A172 (cell line): Measurements from ENCODE around the gene RHBG. TPM values are rescaled to one million over a fixed set of nuclear protein-coding genes. Genes with fewer than 3 reads are reported as not detected.

Source experiments
- DNase-seq: peaks from one replicate; pipeline ENCODE4 v3.0.0-alpha.2; 2015; ENCODE audit warnings: low spot score
- total RNA-seq: library from RNA; depleted of rRNA; stranded (reverse); fragments of >200 nt; shearing (Covaris generic); gene quantifications from 2 replicates; pipeline ENCODE4 v1.2.3, GENCODE V29; 2014; rRNA removed

Gene RHBG
- total RNA-seq, 1 experiment from 2014 or later: not detected

DNA sequence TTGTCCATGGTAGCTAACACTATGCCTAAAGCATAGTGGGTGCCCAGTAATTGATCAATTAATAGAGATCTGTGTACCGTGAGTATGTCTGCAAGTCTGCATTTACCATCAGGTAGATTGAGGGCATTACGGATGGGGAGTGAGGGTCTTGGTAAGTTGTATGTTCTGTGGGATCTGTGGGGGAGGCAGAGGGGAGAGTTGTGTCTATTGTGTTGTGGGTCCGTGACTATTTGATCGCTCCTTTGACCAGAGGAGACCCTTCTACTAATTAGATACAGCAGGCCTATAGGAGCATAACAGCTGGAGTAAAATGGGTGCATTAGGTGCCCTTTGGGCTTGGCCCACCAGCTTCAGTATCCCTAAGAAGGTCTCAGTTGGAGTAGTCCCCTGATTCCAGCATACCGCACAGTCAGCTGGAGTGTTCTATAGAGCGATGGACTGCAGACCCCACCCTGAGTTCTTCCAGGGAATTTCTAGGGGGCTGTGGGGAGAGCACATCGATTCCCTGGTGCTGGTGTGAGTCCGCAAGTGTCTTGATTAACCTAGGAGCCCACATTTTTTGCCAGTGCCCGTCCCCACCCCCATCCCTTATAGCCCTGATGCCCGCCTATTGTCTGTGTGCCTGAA lies 55.9 kb downstream of the RHBG start:
- no peak for DNase-seq

DNA sequence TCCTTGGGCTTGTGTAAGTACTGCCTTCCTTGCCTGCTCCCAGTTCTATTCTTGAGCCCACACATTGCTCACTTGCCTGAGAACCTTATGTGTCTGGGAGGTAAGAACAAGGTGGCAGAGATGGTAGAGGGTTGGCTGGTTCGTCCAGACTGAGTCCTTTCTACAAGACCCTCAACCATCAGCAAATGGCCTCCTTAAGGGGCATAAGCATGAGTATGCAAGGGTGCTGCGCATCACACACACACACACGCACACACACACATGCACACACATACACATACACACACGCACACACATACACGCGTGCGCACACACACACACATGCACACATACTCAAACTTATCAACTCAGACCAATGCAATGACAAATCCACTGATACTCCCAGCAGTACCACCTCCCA lies 56.9 kb downstream of the RHBG start:
- no peak for DNase-seq

DNA sequence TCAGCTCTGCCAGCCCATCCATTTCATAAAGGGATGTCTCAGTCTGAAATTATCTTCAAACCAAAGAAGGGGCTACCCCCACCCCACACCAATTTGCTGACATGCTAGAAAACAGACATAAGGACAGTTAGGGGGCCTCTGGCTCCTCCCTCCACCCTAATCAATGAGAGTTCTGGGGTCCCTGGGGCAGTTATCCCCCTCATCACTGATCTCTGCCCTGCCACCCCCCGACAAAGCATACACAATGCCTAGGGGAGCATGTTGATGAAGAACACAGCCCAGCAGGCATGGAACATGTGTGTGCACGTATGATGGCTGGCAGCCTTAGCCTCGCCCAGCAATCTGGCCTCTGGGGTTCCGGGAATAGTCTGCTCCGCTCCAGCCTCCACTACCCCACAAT lies 58.9 kb downstream of the RHBG start:
- DNase-seq: no peak

DNA sequence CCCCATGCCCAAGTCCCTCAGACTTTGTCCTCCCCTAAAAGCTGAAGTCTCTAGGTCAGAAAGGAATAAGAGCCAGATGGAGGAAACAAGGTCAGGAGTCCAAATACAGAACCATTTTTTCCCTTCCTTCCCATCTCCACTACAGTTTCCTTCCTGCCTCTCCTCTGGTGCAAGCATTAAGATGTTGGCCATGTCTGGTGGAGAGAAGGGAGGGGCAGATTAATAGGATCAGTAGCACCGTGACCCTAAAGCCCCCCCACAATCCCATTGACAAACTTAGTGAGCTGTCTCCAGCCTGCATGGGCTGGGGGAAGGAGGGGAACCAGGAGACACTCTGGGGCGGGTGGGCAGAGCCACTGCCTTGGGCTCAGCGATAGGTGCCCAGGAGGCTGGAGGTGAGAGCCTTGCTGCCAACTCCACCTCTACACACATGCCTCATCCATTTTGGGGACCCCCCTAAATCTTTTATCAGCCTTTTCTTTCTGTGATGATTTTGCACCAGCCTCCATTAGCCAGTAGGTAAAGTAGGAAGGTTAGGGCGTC lies 59.8 kb downstream of the RHBG start:
- DNase-seq: no peak

DNA sequence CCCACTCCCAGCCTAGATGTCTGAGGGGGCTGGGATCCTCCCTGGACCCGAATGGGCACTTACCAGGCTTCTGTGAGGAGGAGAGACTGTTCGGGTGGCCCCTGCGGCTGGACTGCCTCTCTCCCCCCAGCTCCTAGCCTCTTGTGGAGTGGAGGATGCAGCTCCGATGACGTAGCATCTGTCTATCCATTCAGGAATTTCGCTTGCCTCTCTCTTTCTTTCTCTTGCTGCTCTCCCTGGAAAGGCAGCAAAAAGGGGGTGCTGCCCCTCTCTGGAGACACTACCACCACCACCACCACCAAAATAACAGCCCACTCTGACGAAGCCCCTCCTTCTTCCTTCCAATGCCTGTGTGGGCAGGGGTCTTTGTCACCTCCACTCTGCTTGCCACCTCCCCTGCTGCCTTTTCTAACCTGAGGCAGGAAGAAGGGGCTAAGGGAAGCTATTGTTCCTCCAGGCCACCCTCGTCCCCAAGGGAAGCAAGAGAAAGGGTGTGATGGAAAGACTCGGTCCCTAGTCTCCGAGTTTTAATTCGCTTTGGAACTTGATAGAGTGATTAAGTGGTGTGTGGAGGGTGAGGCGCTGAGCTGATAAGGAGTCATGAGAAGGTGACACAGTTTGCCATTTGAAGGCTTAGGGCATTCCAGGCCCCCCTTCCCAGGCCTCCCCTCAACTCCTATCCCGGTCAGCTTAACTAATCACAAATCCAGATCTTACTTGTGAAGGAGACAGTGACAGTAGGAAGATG lies 60.5 kb downstream of the RHBG start:
- DNase-seq: no peak

DNA sequence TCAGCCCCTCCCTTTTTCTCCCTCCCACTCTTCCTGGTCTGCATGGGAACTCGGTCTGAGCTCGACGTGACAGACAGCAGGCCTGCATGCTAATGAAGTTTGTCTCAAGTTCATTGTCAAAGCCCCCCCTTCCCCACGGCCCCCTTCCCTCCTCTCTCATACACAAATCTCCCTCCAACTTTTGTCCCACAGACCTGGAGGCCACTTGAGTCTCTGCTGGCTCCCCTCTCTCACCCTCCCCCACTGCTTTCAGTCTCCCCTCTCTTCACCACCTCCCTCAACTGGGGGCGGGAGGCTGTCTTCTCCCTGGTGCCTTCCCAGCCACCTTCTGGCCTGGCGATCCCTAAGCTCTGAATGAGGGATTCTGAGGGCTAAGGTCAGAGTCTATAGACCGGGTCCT lies 61.3 kb downstream of the RHBG start:
- DNase-seq: no peak

DNA sequence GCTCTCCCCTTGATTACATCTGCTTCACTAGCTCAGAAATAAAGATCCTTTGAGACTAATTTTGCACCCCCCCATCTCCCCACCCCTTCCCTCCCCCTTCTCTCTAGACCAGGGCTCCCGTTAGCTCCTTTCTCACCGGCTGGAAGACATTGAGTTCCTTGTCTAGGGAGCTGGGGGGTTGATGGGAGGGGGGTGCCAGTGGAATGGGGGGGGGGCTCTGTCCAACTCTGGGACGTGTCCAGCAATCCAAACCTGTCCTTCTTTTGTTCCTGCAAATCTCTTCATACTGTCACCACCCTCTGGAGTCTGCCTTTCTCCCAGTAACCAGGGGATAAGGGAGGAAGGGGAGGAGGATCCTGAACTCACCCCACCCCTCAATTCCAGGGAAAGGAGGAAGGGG lies 61.9 kb downstream of the RHBG start:
- DNase-seq: no peak

DNA sequence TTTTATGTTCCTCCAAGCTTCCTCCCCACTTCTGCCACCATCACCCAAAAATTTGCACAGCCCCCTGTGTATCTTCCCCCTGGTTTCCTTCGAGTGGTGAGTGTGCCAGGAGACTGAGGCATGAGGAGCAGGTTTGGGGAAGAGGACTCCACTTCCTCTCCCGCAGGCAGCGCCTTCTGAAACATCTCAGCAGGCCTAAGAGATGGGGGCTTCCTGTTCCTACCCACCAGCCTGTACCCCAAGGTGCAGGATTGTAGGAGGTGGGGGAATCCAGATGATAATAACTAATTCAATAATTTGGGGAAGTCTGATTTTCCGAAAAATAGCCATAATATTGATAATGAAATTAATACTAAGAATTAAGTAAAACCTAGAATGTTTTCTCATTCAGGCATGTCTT lies 62.4 kb downstream of the RHBG start:
- no peak for DNase-seq

DNA sequence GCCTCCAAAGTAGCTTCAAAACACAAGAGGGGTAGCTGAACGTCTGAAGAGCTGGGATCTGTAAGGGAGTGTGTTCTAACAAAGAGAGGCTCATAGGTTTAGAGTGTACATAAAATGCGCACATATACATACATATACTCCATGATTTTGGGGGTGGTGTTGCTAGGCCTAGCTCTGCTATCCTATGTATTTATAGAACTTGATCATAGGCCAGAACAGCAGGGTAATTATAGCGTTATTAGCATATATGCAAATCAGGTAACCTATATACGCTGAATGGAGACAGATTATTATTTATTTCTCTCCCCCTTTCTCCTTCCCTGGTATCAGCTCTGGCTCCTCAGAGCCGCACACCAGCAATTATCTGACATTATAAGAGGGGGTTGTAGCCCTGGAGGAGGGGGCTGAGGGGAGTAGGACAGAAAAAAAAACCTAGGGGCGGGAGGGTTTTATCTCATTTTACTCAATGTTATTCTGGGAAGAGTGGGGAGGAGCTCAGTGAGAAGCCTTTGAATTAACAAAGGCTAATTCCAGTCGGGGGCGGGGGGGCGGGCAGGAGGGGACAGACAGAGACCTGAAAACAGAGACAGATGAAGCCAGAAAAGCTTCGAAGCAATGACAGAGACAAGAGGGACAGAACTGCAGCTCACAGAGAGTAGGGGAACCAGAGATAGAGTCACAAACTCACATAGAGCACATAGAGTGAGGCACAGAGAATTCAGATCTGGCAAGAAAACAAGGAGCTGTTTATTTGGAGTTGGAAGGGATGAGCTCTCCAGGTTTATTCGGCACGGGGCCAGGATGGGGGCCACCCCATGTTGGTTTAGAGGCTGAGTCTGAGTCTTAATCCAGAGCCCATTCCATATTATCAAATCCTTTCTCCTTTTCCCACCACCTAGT lies 63.0 kb downstream of the RHBG start:
- DNase-seq: no peak

DNA sequence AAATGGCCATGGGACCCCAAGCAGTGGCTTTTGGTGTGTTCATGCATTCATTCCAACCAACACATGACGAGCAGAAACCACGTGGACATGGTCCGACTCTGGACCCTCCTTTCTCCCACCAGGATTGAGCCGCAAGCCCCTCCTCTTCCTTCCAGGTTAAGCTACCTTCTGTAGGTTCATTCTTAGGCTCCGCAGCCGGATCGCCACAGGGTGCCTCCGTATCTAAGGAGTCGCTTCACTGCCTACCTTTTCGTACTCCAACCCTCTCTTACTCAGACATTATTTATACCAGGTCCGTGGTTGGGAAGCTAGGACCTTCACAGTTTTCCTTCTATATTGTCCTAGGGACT lies 63.6 kb downstream of the RHBG start:
- DNase-seq: no peak

DNA sequence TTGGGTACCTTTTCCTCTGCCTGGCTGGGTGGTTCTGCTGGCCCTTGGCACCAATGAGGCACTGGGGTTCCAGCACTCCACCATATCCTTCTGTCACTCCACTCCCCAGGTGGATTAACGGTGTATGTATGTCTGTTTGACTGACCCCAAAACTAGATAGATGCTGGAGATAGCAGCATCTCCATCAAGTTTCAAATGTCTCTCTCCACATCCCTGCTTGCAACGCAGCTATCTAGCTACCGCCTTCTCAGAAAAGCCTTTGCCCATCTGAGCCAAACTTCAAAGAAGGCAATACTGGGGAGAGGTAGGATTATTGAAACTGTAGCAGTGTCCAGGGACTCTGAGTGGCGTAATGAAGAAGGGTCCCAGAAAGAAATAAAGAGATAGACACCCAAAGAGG lies 64.0 kb downstream of the RHBG start:
- no peak for DNase-seq

DNA sequence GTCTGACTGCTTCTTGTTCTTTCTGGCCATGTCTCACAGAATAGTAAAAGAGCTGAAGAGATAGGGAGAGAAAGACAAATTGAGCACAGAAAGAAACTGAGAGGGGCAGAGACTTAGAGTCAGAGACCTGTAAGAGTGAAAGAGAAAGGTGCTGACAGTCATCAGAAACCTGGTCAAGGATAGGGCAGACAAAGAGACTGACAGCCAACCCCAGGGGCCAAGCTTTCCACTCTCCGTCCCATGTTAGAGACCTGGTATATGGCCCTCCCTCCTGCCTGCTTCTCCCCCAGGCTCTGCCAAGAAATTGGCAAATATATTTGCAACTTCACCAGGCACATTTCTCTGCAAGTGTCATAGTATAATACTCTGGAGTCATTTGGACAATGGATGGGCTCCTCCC lies 64.6 kb downstream of the RHBG start:
- DNase-seq: no peak

Other genes starting within 250 kb of the RHBG start
- 0.31 TPM in 1 of 2 replicates, not detected in the other for gene SEMA4A, start 215.6 kb upstream of the RHBG start, total RNA-seq
- gene SLC25A44, start 175.1 kb upstream of the RHBG start, total RNA-seq: 25.2 and 35.8 TPM in 2 replicates
- 184 and 210 TPM in 2 replicates for gene PMF1, start 156.2 kb upstream of the RHBG start, total RNA-seq
- 0.34 and 2.3 TPM in 2 replicates for gene BGLAP, start 127.0 kb upstream of the RHBG start, total RNA-seq
- gene PAQR6, start 121.2 kb upstream of the RHBG start, total RNA-seq: 2.0 and 3.1 TPM in 2 replicates
- gene SMG5, start 86.4 kb upstream of the RHBG start, total RNA-seq: 113 and 116 TPM in 2 replicates
- 7.9 and 8.6 TPM in 2 replicates for gene TMEM79, start 84.9 kb upstream of the RHBG start, total RNA-seq
- 133 and 135 TPM in 2 replicates for gene GLMP, start 73.5 kb upstream of the RHBG start, total RNA-seq
- gene VHLL, start 69.9 kb upstream of the RHBG start, total RNA-seq: not detected in 2 replicates
- 1,101 and 1,191 TPM in 2 replicates for gene CCT3, start 30.9 kb upstream of the RHBG start, total RNA-seq
- 3.5 and 9.4 TPM in 2 replicates for gene TSACC, start 30.7 kb upstream of the RHBG start, total RNA-seq
- gene MEF2D, start 131.6 kb downstream of the RHBG start, total RNA-seq: 14.6 and 22.2 TPM in 2 replicates
- 58.9 and 66.2 TPM in 2 replicates for gene IQGAP3, start 203.4 kb downstream of the RHBG start, total RNA-seq
- gene TTC24, start 210.5 kb downstream of the RHBG start, total RNA-seq: not detected in 2 replicates
- gene NAXE, start 222.6 kb downstream of the RHBG start, total RNA-seq: 174 and 204 TPM in 2 replicates
- gene GPATCH4, start 232.3 kb downstream of the RHBG start, total RNA-seq: 53.1 and 54.1 TPM in 2 replicates